Prostate gland (tissue), 2 donors: Measurements from ENCODE around the gene GUCY1A2.

Source experiments
- POLR2A ChIP-seq: fragments of 450-650 bp; IDR thresholded peaks from one replicate; pipeline ENCODE4 v1.6.1; 2016; ENCODE audit warnings: antibody characterized with exemption, mild to moderate bottlenecking
- POLR2AphosphoS5 ChIP-seq: sonication (generic); formaldehyde crosslinking; IDR thresholded peaks from one replicate; pipeline ENCODE4 v1.6.1; 2017; ENCODE audit warnings: antibody characterized with exemption
- TF ChIP-seq, protein P1 (sequence below), 4 experiments: fragments of 200-600 bp in 2 of 4; fragments of 450-650 bp in 2 of 4; sonication (generic) in 2 of 4; IDR thresholded peaks; 1 replicate in 3 of 4; 2 replicates in 1 of 4; pipeline ENCODE4 v1.5.1; 2016 to 2019; ENCODE audit warnings: antibody characterized with exemption in 4 of 4, mild to moderate bottlenecking in 2 of 4, moderate library complexity in 2 of 4

DNA sequence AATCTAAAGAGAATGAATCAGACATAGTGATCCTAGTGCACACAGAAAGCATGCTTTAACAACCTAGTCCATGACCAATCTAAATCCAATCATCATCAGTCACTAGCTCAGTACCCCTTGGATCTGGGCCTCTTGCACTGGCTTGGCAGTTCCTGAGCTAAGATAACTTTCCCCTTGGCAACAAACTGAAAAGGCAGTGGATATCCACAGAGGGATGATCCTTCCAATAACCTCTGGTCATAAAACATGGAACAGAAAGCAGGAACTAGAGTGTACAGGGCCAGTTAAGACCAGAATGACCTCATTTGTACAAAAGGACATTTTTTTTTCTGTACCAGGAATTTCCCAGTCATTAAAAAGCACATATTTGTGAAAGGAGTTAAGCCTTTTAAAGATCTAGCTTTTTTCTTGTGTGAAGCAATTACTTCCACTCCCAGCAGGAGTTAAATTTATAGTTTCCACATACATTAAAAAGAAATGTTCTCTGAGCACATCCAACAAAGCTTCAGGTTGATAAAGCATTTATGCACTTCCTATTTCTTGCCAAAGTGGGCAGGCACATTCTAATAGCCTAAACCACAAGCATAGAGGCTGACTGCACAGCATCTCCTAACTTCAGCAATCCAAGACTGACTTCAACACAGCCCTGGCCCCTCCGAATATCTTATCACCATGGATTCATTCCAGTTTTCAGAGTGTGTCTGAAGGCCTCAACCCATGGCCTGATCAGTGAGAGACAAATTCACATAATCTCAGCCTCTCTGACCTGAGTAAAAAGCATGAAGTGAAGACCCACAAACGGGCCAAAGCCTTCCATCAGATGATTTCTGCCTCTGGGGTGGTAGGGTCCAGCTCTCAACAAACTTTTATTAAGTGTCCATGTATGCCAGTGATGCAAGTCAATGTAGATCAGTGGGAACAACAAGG lies 29.9 kb downstream of the GUCY1A2 start:
- TF ChIP-seq POLR2A, result no peak
- TF ChIP-seq, protein P1, sequence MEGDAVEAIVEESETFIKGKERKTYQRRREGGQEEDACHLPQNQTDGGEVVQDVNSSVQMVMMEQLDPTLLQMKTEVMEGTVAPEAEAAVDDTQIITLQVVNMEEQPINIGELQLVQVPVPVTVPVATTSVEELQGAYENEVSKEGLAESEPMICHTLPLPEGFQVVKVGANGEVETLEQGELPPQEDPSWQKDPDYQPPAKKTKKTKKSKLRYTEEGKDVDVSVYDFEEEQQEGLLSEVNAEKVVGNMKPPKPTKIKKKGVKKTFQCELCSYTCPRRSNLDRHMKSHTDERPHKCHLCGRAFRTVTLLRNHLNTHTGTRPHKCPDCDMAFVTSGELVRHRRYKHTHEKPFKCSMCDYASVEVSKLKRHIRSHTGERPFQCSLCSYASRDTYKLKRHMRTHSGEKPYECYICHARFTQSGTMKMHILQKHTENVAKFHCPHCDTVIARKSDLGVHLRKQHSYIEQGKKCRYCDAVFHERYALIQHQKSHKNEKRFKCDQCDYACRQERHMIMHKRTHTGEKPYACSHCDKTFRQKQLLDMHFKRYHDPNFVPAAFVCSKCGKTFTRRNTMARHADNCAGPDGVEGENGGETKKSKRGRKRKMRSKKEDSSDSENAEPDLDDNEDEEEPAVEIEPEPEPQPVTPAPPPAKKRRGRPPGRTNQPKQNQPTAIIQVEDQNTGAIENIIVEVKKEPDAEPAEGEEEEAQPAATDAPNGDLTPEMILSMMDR (IDR thresholded peaks at IDR 0.05), result no peak
- no peak for TF ChIP-seq POLR2AphosphoS5
